Measurements from ENCODE around the gene UNK.
"Not testable (repeated sequence)": the region's sequence is repeated elsewhere in the genome, so short reads cannot be mapped to it uniquely, and the experiment has no call there.

Gene UNK

GRCh38 chr17:75755205-75755901 lies 29.3 kb upstream of the UNK start:
- DNase-seq (ENCODE audit: low read depth), result no peak
- TF ChIP-seq CTCF (IDR thresholded peaks at IDR 0.05; ENCODE audit: insufficient read depth, low read depth, low read length, missing control alignments), result no peak
- no peak overlapping the region for H3K4me3 ChIP-seq (ENCODE audit: low read depth, low read length)

GRCh38 chr17:75755990-75756389 lies 28.6 kb upstream of the UNK start:
- no peak overlapping the region for H3K4me3 ChIP-seq (ENCODE audit: low read depth, low read length)
- TF ChIP-seq CTCF (IDR thresholded peaks at IDR 0.05; ENCODE audit: insufficient read depth, low read depth, low read length, missing control alignments), result no peak
- no peak for DNase-seq (ENCODE audit: low read depth)

GRCh38 chr17:75756451-75757085 lies 28.0 kb upstream of the UNK start:
- no peak overlapping the region for H3K4me3 ChIP-seq (ENCODE audit: low read depth, low read length)
- no peak for TF ChIP-seq CTCF (IDR thresholded peaks at IDR 0.05; ENCODE audit: insufficient read depth, low read depth, low read length, missing control alignments)
- DNase-seq (ENCODE audit: low read depth), result no peak

GRCh38 chr17:75757086-75757681 lies 27.4 kb upstream of the UNK start:
- no peak overlapping the region for H3K4me3 ChIP-seq (ENCODE audit: low read depth, low read length)
- no peak for DNase-seq (ENCODE audit: low read depth)
- no peak for TF ChIP-seq CTCF (IDR thresholded peaks at IDR 0.05; ENCODE audit: insufficient read depth, low read depth, low read length, missing control alignments)

GRCh38 chr17:75758131-75758905 lies 26.3 kb upstream of the UNK start:
- H3K4me3 ChIP-seq (ENCODE audit: low read depth, low read length), result no peak overlapping the region
- peak; percentile 8 for TF ChIP-seq CTCF (IDR thresholded peaks at IDR 0.05; ENCODE audit: insufficient read depth, low read depth, low read length, missing control alignments)
- no peak for DNase-seq (ENCODE audit: low read depth)

- TF ChIP-seq CTCF (IDR thresholded peaks at IDR 0.05; ENCODE audit: insufficient read depth, low read depth, low read length, missing control alignments), result no peak
- DNase-seq (ENCODE audit: low read depth), result no peak
- no peak overlapping the region for H3K4me3 ChIP-seq (ENCODE audit: low read depth, low read length)
Measured at GRCh38 chr17:75759457-75759856, 25.1 kb upstream of the UNK start.

- not testable (repeated sequence) for H3K4me3 ChIP-seq (ENCODE audit: low read depth, low read length); DNase-seq (ENCODE audit: low read depth)
Measured at GRCh38 chr17:75759978-75760640, 24.5 kb upstream of the UNK start.

Measured in GM12865 (cell line).